Measurements from ENCODE around the gene MYT1.

The MYT1 gene

DNA sequence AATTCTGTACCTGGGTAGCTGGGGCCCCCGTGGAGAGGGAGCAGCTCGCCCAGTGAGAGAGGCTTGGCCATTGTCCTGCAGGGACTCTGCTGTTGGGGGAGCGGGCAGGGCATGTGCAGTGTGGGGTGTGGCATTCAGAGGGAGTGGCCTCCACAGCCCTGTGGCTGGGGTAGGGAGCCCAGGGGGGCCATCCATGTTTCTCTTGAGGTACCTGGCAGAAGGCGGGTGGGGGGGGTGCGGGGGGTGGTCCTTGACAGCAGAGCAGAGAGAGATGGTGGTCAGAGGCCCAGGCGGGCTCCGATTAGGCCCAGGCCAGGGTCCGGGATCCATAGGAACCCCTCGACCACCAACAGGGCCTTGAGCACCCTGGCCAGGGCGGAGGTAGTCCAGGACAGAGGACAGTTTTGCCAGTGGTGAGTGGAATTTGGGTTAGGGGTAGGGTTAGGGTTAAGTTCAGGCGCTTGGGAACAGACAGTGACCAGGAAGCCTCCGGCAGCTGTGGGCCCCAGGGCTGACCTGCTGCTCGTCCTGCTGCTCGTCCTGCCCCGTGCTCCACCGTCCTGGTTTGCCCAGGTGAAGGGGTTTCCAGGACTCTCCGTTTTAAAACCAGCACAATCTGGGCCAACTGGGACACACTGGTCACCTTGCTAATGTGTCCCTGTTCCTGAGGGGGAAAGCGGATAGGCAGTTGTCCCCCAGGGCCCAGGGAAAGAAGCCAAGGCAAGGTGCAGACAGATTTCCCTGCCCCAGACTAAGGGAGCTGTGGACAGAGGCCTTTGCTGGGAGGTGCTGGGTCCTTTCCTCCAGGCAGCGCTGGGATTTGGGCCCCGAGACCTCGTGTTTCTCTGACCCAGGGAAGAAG is 24.8 kb upstream of the MYT1 start:
- DNase-seq (ENCODE audit: low read depth in 2 of 3, low spot score in 2 of 3), result no peak

DNA sequence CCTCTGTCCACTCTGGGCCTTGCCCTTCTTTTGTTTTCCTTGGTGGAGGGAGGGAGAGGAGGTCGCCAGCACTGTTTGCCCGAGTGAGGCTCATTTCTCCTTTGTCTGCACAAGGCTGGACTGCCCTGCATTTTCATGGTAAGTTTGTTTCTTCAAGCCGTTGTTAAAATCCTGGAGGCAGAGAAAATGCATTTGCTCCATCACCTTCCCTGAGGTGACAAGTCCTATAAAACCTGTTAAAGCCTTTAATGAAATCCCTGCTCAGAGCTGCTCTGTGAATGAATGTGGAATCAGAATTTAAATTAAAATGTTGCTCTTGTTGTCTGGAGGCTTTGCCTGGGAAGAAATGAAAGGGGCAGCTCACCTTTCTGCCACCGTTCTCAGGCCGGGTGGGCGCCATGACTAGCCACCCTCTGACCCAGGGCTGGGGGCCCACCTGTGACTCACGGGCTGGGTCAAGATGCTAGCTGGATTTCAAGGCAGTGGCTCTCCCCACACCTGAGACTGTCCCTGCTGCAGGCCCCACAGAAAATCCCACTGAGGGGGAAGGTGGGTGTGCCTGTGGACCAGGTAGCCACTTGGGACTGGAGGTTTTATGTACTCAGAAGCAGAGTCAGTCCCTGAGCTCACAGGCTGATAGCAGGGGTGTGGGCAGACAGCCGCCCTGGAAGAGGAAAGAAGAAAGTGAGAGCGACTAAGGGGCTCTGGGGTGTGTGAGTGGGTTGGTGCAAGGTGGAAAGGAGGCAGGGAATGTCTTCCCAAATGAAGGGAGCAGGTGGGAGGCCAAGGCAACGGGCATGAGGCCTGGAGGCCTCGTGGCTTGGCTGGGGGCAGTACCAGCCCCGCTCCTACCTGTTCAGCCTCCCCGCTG is 24.0 kb upstream of the MYT1 start:
- no peak for DNase-seq (ENCODE audit: low read depth in 2 of 3, low spot score in 2 of 3)

DNA sequence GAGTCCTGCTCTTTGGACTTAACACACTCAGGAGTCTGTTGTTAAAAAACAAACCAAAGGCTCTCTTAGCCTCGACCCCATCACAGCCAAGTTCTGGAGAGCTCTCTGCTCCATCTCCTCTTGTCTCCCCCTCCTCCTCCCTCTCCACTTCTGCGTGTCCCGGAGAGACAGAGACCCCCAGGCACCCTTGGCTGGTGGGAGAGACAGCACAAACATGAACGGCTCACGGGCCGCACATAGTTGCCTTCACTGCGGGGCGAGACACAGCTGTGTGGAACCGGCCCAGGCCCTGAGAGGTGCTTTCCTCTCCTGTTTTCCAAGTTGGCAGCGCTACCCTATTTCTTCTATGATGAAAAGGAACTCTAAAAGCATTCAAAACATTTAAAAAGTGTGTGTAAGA is 23.3 kb upstream of the MYT1 start:
- DNase-seq (ENCODE audit: low read depth in 2 of 3, low spot score in 2 of 3), result no peak

DNA sequence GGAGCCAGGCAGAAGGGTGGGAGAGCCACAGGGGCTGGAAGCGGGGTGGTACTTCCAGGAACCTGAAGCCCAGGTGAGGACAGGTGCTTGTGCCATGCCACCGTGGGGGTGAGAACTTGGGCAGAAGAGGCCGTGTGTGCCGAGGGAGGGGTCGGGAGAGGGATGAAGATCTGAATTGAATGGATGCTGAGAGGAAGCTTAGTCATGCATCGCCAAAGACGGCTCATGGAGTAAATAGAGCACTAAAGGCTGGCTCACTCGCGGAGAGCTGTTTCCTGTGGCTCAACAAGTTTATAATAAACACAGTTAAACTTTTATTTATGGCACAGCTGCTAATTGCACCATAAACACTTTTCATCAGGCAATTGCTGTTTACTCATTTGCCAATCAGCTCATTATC is 21.7 kb upstream of the MYT1 start:
- no peak for DNase-seq (ENCODE audit: low read depth in 2 of 3, low spot score in 2 of 3)

DNA sequence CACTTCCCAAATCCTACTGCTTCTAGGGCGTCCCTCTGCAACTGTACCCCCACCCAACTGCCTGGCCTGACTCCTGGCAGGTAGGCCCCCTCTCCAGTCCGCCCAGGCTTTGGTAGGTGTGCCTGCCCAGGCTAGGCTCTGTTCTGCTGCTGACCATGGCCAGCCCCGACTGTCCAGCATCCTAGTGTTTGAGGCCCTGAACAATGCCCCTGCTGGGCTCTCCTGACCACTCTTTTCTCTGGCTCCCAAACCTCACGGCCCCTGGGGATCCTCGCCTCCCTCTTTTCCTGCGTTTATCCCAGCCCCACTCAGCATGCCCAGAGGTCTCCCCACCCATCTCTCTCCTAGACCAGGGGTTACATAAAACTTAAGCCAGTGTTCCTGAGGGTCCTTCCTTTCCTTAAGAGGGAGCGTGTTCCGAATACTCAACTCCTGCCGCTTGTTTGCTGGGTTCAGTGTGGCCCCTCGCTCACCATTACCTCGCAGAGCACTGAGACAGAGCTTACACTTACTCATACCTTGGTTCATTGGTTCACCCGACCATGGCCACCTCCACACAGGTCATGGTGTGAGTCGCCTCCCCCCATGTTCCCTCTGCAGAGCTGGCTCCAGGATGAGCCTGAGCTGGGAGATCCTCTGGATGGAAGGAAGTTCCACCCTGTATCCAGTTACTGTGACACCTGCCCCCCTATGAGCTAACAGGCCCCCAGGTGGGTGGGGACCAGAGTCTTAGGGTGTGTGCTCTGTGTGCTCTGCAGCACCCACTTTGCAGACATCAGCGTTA is 21.0 kb upstream of the MYT1 start:
- DNase-seq (ENCODE audit: low read depth in 2 of 3, low spot score in 2 of 3), result no peak

DNA sequence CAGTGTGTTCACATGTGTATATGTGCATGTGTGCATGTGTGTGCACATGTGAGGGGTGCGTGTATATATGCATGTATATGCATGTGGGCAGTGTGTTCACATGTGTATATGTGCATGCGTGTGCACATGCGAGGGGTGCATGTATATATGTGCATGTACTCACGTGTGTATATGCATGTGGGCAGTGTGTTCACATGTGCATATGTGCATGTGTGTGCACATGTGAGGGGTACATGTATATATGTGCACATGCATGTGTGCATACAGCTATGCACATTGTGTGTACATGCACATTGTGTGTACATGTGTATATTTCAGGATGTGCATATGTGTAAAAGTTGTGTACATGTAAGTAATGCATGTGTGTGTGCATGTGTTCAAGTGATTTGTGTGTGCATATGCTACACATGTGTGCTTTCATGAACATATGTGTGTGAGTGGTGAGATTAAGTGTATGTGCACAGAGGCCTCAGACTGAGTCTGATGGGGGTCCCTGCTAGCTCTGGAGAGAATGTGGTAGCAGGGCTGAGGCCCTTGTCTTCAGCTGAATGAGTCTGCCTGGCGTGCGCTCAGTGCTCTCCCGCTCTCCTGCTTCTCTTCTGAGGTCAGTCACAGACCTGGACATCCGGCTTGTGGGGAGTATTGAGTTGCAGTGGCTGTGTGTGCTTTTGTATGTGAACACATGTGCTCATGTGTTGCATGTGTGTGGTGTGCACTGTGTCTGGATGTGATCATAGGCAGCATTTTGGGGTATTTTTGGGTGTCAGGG is 19.9 kb upstream of the MYT1 start:
- DNase-seq (ENCODE audit: low read depth in 2 of 3, low spot score in 2 of 3), result no peak

DNA sequence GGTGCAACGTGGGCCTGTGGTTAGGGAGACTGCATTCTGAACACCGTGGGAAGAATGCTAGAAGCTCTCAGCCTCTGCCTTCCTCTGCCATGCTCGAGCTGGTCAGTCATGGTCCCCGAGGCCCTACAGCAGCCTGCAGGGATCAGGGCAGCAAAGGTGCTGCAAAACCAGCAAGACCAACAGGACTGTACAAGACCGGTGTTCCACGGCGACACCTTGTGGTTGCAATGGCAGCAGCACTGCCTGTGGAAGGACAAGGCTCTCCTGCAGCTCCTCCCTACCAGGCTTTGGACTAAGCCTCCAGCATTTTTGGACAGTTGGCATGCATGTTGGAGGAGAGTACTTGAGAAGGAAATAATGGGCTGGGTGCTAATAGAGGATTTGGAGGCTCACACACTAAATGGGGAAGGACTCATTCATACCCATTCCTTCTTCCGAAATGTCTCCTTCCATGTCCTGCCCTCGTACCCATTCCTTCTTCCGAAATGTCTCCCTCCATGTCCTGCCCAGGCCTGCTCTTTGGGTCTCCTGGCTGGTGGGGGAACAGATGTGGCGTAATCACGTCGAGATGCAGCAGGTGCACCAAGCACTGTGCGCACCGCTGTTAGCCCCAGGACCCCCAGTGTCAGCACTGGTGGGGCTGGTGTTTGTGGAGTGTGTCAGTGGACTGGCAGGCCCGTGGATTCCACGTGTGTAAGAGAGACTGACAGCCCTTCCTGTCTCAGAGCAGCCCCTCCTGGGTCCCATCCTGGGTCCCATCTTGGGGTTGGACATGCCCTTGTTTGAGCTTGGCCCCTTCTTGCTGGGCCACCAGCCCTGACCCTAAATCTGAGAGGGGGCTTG is 18.6 kb upstream of the MYT1 start:
- DNase-seq (ENCODE audit: low read depth in 2 of 3, low spot score in 2 of 3), result no peak

DNA sequence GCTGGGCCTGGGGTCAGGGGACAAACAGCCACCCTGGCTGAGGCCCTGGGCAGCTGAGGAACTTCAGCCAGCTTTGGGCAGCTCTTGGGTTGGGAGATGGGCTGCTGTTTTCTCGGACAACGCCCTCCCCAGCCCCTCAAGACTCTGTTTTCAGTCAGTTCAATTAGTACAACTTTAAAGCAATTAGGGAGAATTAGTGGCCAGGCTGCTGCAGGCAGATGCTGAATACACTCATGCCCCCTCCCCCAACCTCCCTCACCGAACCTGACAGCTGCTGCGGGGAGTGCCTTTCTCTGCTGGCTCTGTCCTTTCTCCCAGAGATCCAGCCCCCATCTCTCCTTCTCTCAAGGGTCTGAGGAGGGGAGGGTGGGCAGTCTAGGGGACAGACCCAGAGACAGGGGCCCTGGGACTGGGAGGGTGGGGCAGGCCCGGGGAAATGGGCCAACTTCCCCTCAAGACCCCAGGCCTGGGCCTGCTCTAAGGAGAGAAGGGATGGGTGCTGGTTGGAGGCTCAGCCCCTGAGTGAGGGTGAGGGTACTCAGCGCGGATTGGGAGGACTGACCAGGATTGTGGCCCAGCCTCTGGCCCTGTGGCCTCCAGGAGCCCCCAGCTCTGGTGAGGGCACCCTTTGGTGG is 17.8 kb upstream of the MYT1 start:
- DNase-seq (ENCODE audit: low read depth in 2 of 3, low spot score in 2 of 3), result no peak

DNA sequence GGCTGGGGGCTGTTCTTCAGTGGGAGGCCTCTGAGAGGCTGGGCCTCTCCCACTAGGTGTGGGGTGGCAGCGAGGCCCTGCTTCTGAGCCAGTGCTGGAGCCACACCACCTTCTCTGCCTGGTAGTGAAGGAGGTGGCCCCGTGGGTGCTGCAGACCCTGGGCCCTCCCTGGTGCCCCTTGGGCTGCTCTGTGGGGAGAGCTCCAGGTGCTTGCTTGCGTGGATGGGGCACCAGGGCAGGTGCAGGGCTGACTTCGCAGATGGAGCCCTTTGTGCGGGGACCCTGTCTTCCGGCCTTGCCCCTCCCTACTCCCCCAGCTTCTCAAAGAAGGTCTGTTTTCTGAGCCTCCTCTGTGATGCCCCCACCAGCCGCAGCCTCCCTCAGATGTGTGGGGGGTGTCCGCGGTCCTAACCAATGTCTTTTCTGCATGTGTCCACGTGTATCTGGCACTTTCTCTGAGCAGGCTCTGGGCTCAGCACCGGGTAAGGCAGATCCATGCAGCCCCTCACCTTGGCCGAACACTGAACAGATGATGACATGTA is 17.2 kb upstream of the MYT1 start:
- DNase-seq (ENCODE audit: low read depth in 2 of 3, low spot score in 2 of 3), result no peak

DNA sequence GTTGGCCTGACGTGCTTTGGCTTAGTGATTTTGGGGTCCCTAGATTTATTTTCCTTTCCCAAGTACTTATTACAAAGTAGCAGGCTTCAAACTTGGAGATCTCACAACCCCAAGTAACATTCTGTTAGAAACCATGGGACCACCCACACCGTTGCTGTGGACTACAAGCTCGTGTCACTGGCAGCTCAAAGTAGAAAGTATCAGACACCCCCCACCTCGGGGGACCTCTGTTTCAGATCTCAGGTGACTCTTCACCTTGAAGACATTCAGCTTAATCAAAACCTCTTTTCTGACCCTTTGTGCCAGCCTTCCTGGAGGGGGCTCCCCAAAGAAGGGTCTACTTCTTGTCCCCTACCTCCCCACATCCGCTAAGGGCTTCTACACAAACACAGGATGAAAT is 15.7 kb upstream of the MYT1 start:
- no peak for DNase-seq (ENCODE audit: low read depth in 2 of 3, low spot score in 2 of 3)

DNA sequence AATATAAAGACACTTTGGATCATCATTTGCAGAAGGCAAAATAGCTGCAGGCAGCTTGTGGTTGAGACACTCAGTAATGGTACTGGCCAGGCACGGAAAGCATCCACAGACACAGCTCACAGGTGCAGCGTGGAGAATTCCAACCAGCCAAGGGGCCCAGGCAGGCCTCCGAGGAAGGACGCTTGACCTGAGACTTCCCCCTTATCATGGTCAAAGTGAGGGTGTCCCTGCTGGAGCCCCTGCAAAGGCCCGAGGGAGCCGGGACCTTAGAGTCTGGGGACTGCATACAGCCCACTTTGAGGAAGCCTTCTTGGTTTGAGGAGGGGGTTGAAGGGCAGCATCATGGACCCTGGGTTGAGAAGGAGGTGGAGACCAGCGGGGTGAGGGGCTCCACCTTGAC is 15.1 kb upstream of the MYT1 start:
- DNase-seq (ENCODE audit: low read depth in 2 of 3, low spot score in 2 of 3), result no peak

DNA sequence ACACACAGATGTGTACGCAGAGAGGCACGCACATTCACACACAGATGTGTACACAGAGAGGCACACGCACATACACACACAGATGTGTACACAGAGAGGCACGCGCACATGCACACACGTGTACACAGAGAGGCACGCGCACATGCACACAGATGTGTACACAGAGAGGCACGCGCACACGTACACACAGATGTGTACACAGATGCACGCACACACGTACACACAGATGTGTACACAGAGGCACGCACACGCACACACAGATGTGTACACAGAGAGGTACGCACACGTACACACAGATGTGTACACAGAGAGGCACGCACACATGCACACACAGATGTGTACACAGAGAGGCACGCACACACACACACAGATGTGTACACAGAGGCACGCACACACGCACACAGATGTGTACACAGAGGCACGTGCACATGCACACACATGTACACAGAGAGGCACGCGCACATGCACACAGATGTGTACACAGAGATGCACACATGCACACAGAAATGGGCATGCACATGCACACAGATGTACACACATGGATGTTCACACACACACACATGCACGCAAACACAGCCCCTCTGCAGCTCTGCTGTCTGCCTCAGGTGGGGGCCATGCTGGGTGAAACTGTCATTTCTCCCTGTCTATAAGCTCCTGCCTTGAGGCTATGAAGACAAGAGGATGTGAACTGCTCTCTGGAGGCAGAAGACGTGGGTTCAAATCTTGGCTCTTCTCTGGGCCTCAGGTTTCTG is 14.3 kb upstream of the MYT1 start:
- no peak for DNase-seq (ENCODE audit: low read depth in 2 of 3, low spot score in 2 of 3)

DNA sequence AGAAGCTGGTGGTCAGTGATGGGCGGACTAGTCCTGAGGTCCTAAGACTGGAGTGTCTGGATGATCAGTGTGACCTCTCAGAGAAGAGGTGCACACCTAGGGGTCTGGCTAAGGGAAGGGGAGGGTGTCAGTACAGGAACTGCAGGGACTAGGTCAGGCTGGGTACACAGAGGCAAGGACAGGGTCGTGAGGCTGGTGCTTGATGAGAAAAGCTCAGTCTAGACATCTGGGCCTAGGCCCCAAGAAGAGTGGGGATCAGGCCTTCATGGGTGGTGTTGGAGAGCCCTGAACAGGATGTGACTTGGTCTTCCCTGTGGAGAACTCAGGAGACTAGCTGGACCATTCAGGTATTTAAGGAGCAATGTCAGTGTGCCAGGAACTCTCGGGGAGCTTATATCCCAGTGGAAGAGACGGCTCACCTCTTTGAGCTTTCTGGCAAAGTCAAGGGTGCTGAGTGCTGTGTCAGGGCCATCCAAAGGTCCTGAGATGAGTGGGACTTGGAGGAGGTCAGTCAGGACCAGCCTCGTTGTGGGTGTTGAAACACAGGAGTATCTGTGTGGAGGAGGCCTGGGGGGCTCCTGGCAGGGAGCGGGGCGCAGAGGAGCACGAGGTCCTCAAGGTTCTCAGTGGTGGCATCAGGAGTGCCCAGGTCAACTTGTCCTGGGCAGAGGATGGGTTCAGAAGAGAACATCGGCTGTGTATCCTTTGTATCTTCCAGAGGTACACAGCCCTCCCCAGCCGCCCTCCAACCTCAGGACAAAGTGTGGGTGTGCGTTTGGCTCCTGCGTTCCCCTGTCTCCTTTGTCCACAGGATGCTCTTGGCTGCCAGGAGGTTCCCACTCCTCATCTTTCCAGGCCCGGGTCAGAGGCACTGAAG is 13.3 kb upstream of the MYT1 start:
- no peak for DNase-seq (ENCODE audit: low read depth in 2 of 3, low spot score in 2 of 3)

DNA sequence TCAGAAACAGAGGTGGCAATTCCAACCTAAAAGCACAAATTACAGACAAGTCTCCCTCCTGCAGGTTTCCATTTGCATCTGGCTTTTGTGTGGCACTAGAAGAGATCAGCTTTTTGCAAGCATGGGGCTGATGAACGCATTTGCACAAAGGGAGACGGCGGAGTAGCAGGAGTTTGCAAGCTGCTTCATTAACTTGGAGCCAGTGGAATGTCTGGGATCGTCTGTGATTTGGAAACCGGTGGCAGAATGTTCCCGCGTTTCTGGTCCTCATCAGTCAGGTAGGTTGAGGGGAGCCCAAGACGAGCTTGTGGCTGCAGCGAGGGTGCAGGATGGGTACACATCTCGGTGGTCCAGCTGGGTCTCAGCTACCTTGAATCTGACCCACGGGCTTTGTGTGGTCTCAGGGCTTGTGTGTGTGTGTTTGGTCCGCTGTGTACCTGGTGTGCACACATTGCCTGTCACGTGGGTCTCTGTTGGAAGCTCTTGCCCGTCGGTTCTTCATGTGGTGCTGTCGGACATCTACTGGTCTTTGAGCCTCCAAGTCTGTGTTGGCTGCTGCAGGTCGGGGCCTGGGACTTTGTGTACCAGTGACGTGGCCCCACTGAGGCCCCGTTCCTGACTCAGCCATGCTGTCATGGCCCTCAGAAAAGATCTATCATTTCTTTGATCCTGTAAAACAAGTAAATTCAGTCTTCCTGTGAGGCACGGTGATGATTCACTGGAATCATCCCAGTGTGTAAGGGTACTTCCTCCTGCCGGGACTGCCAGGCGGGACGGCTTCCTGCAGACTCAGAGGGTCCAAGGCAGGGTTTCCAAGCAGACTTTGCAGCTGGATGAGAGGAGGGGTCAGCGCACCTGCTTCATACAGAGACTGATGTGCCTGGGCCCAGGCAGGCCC is 12.4 kb upstream of the MYT1 start:
- DNase-seq (ENCODE audit: low read depth in 2 of 3, low spot score in 2 of 3), result no peak

DNA sequence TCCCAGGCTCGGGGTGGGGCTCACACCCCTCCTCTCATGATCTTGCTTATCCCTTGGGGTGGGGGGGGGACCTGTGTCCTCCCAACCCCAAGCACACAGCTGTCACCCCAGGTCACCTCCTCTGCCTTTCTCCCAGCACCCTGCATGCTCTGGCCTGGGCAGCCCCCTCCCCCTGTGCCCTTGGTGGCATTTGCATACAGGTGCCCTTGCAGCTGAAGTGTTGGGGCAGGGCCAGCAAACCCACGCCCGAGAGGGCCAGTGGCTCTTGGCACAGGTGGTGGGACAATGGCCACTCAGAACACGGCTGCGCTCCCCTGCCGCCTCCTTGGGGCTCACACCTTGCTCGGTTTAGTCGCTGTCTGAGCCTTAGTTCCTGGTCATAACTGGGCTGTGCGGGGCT is 11.3 kb upstream of the MYT1 start:
- DNase-seq (ENCODE audit: low read depth in 2 of 3, low spot score in 2 of 3), result no peak

DNA sequence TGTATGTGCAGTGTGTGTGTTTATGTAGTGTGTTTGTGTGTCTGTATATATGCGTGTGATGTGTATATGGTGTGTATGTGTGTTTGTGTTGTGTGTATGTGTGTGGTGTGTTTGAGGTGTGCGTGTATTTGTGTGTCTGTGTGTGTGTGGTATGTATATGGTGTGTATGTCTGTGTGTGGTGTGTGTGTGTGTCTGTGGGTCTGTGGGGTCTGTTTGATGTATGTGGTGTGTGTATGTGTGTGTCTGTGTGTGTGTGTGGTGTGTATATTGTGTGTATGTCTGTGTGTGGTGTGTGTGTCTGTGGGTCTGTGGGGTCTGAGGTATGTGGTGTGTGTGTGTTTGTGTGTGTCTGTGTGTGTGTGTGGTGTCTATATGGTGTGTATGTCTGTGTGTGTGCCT is 10.8 kb upstream of the MYT1 start:
- no peak for DNase-seq (ENCODE audit: low read depth in 2 of 3, low spot score in 2 of 3)

Data from activated CD8-positive, alpha-beta memory T cell treated with anti-CD3 and anti-CD28 coated beads for 48 hours (primary cell).